CD4-positive, alpha-beta T cell treated with Interleukin-17A for 1 hour (primary cell): ENCODE results near the gene CHAD.
"Not testable (repeated sequence)": the region's sequence is repeated elsewhere in the genome, so short reads cannot be mapped to it uniquely, and the experiment has no call there.

Source experiments
- DNase-seq: peaks from one replicate; pipeline ENCODE4 v3.0.0-alpha.2; 2020

Gene CHAD

DNA sequence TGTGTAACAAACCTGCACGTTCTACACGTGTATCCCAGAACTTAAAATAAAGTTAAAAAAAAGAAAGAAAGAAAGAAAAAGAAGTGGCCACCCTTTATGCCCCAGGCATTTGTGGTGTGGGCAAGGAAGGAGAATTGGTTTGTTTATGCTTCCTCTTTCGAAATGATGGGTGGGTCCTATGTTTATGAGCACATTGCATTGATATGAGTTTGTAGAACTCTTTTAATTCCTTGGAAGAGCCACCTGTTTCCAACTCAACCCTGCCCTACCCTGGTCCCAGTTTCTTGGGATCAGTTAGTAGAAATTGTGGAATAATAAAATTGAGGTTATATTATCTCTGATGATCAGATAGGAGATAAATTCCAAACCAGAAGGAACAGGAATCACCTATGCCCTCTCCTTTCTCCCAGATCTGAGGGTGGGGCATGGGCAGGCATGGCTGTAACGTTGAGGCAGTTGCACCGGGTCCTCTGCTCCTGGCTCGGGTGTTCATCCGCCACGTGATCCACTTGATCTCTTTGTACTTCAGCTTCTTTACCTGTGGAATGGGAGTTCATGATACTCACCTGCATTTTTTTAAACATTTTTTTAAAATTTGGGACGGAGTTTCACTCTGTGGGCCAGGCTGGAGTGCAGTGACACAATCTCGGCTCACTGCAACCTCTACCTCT, 15.9 kb downstream of the CHAD start:
- no peak for DNase-seq

GRCh38 chr17:50451943-50452629, 16.6 kb downstream of the CHAD start:
- DNase-seq = no peak

DNA sequence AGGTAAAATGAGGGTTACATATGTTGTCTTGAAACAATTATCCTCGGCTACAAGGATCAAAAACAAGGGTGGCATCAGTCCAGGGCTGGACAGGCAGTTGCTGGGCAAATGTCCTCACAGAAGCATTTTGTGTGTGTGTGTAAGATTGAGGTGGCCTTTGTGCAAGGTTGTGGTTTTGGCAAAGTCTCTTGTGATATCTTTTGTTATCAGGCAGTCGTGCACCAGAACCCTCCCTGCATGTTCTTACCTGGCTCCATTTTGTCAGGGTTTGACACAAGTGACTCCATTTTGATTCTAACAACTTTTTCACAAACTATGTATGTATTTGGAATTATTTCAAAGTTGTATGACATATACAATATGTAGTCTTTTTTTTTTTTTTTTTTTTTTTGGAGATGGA, 20.0 kb downstream of the CHAD start:
- no peak for DNase-seq

- no peak for DNase-seq
Observed at GRCh38 chr17:50447870-50448595, 20.6 kb downstream of the CHAD start.

DNA sequence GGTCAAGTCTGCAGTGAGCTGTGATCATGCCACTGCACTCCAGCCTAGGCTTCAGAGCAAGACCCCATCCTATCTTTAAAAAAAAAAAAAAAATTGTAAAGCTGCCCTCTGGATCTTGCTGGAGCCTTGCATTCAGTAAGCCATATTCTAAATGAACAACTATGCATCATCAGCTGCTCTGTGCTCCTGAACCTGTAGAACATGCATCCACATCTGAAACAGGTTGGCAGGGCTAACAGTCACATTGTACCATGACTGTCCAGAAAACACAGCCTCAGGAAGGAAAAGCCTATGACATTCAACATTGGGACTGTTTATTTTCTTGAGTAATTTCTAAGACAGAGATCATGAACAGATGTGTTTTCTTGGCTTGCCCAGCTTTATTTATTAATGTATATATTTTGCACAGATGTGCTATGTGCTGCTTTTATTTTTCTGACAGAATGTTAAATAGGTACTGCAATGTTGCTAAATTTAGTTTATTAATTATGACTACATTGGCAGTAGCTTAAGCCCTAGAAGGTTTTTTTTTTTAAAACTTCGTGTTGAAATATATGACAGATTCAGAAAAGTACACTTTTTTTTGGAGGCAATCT, 22.9 kb downstream of the CHAD start:
- no peak for DNase-seq

DNA sequence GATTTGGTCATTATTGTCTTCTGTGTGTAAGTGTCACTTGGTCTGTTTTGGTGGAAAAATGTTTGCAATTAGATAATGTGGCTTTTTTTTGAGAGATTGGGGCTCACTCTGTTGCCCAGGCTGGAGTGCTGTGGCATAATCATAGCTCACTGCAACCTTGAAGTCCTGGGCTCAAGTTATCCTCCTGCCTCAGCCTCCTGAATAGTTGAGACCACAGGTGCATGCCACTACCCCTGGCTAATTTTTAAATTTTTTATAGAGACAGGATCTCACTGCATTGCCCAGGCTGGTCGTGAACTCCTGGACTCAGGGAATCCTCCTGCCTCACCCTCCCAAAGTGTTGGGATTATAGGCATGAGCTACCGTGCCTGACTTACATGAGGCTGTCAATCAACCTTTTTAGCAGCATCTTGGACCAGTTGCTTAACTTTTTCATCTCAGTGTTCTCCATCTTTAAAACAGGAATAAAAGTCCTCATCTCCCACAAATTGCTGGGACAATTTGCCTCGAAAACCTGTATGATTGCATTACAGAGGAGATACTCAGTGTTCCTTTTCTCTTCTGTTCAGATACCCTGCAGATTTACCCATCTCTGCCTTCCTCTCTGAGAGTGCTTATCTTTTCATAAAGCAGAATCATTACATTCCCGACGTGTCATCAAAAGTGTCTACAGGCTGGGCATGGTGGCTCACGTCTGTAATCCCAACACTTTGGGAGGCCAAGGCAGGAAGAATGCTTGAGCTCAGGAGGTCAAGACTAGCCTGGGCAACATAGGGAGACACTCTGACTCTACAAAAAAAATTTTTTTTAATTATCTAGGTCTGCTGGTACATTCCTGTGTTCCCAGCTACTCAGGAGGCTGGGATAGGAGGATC, 23.6 kb downstream of the CHAD start:
- DNase-seq = no peak

DNA sequence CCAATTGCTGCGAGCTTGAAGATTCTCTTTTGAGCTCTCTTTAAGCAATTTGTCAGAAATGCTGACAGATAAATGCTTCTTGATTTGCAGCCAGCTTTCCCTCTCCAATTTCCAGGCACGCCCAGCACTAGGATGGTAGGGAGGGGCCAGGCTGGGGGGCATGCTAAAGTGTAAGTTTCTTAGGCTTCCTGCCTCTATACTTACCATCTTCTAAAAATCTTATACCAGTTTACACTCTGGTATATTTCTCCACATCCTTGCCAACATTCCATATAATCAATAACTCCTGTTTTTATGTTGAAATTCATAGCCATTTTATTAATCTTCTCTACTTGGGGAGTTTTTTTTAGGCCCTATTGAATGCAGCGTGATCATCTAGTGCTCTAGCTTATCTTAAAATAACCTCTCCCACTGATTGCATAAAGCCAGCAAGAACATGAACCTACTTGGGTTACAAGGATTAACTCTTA, 25.1 kb downstream of the CHAD start:
- DNase-seq = no peak

DNA sequence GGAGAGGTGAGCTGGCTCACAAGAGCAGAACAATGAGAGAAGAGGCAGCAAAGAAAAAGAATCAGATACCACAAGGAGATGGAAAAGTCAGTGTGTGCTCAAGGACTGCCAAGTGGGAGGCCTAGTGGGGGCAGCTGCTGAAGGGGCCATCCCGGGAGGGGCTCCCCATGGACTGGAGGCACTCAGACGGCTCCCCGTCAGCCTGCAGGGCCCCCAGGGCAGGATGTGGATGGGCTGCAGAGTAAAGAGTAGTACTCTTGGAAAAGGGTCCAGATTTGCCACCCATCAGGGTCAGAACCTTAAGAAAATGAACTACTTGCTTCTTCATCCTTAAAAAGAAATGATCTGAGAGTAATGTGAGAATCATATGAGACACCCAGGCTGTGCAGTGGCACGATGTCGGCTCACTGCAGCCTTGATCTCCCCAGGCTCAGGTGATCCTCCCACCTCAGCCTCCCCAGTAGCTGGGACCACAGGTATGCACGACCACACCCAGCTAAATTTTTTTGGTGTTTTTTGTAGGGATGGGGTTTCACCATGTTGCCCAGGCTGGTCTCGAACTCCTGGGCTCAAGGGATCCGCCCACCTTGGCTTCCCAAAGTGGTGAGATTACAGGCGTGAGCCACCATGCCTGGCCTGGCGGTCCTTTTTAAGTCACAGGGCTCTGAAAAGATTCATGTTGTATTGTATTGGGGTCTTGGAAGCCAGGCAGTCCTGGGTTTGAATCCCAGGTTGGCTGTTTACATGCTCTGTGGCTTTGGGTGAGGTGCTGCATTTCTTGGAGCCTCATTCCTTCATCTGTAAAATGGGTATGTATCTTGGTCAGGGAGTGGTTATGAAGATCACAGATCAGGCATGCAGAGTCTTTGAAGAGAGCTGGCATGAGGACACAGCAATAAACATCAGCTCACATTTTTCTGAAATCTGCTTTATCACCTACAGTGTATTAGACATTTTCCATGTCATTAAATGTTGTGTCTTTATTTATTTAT, 27.5 kb downstream of the CHAD start:
- DNase-seq = no peak

DNA sequence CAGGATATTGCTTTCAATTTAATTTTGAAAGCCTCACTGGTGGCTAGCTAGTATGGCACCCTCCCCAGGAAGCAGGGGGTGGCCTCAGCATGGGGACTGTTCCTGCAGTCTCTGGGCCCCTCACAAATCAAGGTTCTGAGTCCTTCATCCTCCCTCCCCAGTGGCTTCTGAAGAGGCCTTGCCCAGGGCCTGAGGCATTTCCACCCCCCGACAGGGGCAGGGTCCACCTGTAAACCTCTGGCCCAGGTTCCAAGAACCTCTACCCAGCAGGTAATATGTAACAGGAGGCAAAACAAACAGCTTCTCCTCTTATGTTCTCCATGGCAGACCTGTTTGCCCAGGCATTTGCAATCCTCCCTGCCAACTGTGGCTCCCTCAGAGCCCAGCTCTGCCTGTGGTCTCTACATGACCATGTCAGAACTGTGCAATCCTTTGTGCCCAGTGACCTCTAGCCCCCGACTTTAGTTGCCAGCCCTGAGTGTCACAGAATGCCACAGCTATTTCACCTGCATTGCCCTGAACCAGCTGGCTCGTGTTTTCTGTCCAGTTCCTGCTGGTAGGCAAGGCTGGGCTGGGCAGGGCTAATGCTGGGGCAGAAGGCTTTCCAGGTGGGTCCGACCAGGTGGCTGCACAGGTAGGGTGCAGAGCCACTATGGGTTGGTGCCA, 28.4 kb downstream of the CHAD start:
- DNase-seq = no peak

- no peak for DNase-seq
Observed at GRCh38 chr17:50439008-50439407, 29.7 kb downstream of the CHAD start.

DNA sequence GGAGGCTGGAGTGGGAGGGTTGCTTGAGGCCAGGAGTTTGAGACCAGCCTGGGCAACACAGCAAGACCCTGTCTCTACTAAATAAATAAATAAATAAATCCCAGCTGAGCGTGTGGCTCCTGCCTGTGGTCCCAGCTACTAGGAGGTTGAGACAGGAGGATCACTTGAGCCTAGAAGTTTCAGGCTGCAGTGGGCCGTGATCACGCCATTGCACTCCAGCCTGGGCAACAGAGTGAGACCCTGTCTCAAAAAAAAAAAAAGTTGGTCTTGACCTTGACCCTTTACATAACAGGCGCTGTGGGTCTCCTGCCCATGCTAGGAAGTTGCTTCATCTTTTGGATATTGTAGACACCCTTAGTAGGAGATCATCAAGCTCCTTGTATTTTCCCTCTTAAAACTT, 31.3 kb downstream of the CHAD start:
- DNase-seq = no peak

DNA sequence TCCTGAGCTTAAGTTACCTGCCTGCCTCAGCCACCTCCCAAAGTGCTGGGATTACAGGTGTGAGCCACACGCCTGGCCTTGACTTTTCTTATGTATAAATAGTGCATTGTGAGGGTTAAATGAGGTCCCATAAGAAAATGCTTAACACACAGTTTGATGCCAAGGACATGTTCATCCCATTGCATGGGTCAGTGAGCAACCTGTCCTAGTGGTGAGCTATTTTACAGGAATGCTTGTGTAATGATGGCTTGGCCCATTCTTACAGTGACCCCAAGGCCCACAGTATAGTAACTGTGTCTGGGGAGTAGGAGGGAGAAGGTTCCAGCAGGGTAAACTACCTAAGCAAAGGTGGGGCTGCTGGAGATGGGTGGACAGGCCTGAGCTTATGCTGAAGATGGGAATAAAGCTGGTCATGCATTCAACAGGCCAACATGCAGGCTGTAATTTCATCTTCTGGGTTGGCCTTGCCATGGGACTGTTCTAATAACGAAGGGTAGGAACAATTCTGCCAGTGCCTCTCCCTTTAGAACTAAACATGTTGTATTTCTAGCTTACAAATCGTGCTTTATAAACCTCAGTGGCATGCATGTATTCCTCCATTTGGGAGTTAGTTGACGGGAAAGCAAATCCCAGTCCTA, 36.4 kb downstream of the CHAD start:
- no peak for DNase-seq

- DNase-seq = no peak
Observed at GRCh38 chr17:50430821-50431618, 37.7 kb downstream of the CHAD start.

DNA sequence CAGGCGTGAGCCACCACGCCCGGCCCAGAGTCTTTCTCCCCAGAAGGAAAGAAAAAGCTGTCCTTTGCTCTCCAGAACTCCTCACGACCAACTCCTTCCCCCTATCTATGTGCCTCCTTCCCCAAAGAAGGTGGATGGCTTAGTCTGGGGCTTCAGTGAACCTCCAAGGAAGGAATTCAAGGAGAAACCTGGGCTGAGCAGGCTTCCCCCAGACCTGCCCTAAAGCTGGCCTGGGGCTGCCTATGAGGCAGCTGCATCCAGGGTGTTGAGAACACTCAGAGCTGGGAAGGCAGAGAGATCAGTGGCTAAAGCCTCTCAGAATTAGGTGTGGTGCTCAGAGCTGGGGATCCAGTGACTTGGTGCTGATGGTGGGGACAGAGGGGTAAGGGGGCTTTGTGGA, 38.9 kb downstream of the CHAD start:
- DNase-seq = no peak

- DNase-seq = no peak
Observed at GRCh38 chr17:50428831-50429424, 39.8 kb downstream of the CHAD start.

DNA sequence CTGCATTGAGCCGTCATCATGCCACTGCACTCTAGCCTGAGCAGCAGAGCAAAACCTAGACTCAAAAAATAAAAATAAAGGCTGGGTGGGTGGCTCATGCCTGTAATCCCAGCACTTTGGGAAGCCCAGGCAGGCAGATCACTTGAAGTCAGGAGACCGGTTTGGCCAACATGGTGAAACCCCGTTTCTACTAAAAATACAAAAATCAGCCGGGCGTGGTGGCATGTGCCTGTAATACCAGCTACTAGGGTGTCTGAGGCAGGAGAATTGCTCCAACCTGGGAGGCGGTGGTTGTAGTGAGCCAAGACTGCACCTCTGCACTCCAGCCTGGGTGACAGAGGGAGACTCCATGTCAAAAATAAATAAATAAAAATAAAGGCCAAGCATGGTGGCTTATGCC, 40.6 kb downstream of the CHAD start:
- DNase-seq = not testable (repeated sequence)

DNA sequence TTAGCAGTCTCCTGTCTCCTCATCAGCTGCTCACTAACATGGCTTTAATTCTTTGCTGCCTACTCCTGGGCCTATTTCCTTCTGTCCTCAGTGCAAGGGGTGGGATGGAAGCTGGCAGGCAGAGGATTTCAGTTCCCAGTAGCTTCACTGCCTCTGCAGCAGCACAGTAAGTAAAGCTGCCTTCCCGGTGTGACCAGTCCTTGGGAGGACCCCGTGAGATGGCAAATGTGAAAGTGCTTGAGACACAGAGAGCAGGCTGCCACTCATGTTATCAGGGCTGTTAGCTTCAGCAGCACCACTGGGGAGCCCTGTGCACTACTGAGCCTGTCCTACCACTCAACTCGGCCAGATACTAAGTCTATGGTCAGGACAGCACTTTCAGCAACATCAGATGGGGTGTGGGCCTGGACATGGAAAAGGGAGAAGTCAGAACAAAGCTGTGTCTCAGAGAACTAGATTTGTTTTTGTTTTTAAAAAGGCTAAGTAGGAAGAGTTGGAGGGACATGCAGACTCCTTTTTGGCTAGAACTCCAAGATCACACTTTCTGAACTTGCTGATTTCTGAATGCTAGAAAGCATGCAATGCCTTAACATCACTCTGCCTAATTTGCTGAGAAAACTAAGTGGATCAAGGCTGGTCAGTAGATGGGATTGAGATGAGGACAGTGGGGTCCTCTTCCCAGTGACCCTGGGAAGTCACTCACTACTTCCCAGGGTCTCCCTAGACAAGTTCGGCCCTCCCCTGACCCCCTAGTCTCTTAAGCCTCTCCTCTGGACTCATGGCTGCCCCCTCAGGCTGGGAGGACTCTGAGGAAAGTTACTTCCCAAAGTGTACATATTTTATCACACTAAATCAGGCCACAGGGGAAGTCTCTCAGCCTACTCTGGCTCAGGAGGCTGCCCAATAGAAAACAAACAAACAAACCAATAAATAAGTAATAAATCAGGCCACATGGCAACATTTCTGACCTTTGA, 41.6 kb downstream of the CHAD start:
- DNase-seq = peak; percentile 29

DNA sequence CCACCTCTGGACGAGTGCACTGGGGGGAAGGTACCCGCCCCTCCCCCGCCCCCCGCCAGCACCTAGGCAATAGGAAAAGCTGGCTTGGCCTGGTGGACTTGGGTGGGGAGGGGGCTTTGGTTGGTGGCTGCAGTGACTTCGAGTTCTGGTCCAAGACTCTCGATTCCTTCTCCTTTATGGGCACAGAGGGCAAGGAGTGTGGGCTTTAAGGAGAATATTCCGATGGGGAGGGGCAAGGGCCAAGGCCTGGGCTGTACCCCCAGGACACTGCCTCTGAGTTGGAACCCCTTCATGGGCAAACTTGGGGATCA, 42.3 kb downstream of the CHAD start:
- no peak for DNase-seq
